GM19025 (cell line): ENCODE results near the gene A1BG.

Experiments used
- ATAC-seq: cut with Tn5 transposase; IDR thresholded peaks from one replicate; pipeline ENCODE4 v1.9.1; 2021; ENCODE audit warnings: mild to moderate bottlenecking, low read depth, moderate library complexity; ENCODE audit not compliant: unreplicated experiment

A1BG gene

DNA sequence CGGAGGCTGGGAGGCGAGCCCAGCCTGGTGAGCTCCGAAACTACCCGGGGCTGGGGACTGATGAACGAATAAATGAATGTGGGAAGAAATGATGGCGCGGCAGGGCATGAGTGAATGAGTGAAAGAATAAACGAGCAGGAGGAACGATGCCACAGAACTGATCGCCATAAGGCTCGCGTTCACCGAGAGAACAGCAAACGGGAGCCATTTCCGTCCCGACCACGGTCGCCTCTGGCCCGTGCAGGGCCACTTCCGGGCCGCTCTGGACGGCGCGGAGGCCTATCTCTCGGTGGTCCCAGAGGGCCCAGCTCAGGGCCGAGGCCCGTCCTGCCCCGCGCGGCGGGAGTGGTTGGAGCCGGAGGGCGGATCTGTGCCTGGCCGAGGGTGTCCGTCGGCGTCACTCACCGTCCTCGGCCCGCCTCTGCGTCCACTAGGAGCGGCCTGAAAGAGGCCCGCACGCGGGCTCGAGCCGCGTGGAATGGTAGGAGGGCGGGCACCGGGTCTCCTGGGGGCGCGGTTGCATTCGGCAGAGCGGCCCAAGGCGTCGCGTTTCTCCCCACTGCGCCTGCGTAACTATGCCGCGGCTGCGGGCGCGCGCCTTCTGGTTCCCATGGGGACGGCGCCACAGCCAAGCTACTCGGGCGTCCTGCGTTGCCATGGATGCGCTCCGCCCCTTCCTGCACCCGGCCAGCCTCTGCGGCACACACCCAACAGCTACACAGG, 9.1 kb upstream of the A1BG start, which contains the start of gene ZNF497:
Gene ZNF497, minus strand, starts transcription at position 480 of the 723 bp plus-strand sequence. CDS start 5,116 bp downstream, outside the sequence.
- ATAC-seq, result peak; percentile 84

DNA sequence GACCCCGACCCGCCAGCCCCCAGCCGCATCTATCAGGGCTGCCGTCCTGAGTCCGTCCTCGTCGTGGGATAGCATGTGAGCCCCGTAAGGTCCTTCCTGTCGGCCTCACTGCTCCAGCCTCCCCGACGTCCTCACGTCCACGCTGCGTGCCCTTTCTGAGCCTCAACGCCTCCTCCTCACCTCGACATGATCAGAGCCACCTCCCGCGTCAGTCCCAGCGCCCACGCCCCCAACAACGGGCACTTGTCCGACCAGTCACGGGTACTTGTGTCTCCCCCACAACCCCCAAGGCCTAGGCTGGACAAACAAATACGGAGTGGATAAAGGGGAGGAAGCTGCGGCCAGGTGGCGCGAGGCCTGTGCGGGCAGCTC, 8.6 kb upstream of the A1BG start:
- peak; percentile 9 for ATAC-seq

DNA sequence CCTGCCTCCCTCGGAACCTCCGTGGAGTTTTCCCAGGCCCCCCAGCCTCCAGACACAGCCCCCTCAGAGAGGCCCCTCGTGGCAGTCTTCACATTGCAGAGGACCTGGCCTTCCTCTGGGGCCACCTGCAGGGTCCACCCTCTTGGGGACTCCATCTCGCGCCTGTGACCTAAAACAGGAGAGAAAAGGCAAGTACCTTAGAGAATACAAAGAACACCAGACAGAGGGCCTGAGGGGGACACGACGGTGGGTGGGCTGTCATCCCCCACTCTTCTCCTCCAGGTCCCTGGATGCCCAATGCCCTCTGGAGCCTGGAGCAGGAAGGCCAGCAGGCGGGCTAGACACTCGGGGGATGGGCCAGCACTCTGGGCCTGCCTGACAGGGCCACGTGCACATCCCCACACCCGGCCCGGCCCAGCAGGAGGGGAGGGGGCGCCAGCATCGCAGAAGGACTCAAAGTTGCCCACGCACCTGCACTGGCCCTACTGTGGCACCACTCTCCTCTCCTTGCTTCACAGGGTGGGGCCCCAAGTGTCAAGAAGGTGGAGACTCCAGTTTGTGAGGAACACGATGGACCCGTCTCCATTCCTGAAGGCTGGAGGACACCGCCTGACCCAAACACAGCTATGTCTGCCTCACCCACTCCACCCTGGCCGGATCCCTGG, 4.3 kb upstream of the A1BG start:
- no peak for ATAC-seq

GRCh38 chr19:58356766-58357480, 3.6 kb upstream of the A1BG start:
- no peak for ATAC-seq

- no peak for ATAC-seq
Measured at GRCh38 chr19:58355908-58356765, 2.8 kb upstream of the A1BG start.

GRCh38 chr19:58355215-58355796, 2.0 kb upstream of the A1BG start:
- ATAC-seq, result no peak

DNA sequence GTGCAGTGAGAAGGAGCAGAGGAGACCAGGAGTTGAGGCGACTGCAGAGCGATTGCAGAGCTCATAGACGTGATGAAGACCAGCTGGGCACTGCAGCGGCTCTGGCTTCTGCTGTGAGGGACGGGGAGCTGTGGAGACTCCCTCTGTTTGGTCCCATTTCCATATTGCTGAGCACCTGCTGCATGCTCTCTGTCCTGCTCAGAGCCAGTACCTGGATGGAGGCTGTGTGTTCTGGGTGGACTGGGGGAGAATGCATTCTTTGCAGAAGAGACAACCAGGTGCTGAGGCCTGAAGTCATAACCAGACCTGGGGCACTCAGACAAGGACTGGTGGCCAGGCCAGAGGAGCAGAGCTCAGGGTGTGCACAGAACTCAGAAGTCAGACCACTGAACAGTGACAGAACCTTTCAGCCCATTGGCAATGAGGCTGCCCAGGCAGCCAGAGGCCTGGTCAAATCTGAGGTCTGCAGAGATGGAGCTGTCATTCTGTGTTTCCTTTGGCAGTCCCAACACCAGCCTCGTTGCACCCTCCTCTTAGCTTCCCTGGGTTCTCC, 1.3 kb upstream of the A1BG start:
- no peak for ATAC-seq

- ATAC-seq, result no peak
Measured at GRCh38 chr19:58353717-58354477, 605 bp upstream of the A1BG start.

DNA sequence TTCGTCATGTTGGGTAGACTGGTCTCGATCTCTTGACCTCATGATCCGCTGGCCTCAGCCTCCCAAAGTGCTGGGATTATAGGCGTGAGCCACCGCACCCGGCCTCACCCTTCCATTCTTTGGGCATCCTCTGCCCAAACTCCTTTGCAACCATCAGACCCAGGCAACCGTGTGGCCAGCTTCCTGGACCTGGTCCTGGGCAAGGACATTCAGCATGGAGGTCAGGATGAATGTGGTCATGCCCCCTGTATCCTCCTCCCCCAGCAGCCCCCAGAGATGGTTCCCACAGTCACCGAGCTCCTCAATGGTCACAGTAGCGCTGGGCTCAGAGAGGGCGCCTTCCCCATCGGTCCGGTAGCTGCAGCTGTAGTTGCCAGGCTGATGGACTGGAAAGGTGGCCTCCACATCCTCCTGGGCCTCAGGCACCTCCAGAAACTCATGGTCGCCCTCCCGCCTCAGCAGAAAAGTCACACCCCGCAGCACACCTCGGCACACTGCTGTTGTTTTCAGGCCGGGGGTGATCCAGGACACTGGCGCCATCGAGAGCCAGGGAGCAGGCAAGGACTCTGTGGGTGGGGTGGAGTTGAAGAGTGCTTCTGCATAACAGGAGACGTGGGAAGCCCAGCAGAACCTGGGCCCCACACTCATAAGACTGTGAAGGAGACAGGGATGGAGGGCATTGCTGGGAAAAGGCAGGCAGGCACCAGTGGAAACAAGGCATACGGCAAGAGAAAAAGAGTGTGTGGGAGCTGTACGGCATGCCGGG, 1.1 kb downstream of the A1BG start:
- no peak for ATAC-seq

GRCh38 chr19:58351558-58351878, 1.8 kb downstream of the A1BG start:
- no peak for ATAC-seq

- ATAC-seq, result no peak
Measured at GRCh38 chr19:58350871-58351557, 2.3 kb downstream of the A1BG start.

GRCh38 chr19:58350001-58350861, 3.1 kb downstream of the A1BG start:
- ATAC-seq, result no peak

DNA sequence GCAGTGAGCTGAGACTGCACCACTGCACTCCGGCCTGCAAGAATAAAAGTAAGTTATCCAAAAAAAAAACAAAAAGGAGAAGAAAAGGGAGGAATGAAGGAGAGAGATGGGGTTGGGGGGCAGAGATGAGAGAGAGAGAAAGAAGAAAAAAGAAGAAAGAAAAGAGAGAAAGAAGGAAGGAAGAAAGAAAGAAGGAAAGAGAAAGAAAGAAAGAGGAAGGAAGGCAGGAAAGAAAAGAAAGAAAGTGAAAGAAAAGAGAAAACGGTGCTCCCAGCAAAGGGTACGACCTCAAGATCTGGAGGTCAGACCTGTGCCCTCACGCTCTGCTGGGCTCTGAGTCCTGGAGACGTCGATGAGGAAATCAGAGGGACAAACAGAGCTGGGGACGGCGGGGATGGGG, 3.7 kb downstream of the A1BG start:
- no peak for ATAC-seq

DNA sequence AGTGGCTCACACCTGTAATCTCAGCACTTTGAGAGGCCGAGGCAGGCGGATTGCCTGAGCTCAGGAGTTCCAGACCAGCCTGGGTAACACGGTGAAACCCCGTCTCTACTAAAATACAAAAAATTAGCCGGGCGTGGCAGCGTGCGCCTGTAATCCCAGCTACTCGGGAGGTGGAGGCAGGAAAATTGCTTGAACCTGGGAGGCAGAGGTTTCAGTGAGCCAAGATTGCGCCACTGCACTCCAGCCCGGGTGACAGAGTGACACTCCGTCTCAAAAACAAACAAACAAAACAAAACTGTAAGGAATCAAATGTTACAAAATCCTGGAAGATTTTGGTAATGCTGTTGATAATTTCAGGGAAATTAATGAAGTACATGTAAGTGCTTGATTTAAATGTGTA, 5.2 kb downstream of the A1BG start:
- peak; percentile 4 for ATAC-seq

- ATAC-seq, result peak; percentile 90
Measured at GRCh38 chr19:58346961-58347929, 6.0 kb downstream of the A1BG start.

- no peak for ATAC-seq
Measured at GRCh38 chr19:58345558-58345957, 7.7 kb downstream of the A1BG start.
